Activated T-cell treated with anti-CD3 and anti-CD28 coated beads, Interleukin-2, amount 50 U/mL, for 4 hours (primary cell): Measurements from ENCODE around the gene PDIA5. TPM values are rescaled to one million over a fixed set of nuclear protein-coding genes. Genes with fewer than 3 reads are reported as not detected.

Experiments used
- ATAC-seq, 2 donors: fragments of 200-7000 bp; cut with Tn5 transposase; one replicate each; pipeline ENCODE4 v1.10.0; 2021
- DNase-seq: peaks from one replicate; pipeline ENCODE4 v3.0.0-alpha.2; 2020
- H3K27me3 Mint-ChIP-seq: one replicate; pipeline ENCODE4 v1.8.0; 2021; ENCODE audit warnings: low read depth, mixed read lengths
- H3K36me3 Mint-ChIP-seq: one replicate; pipeline ENCODE4 v1.8.0; 2022; ENCODE audit warnings: mixed read lengths; ENCODE audit not compliant: insufficient read depth
- H3K4me1 Mint-ChIP-seq: one replicate; pipeline ENCODE4 v1.8.0; 2021; ENCODE audit warnings: low read depth, mixed read lengths
- H3K4me3 Mint-ChIP-seq: one replicate; pipeline ENCODE4 v1.8.0; 2021; ENCODE audit warnings: mild to moderate bottlenecking, moderate library complexity, mixed read lengths
- H3K9me3 Mint-ChIP-seq: one replicate; pipeline ENCODE4 v1.8.0; 2021; ENCODE audit warnings: mixed read lengths
- total RNA-seq, 3 donors: library from RNA; stranded (reverse); gene quantifications; one replicate each; pipeline ENCODE4 v1.2.1, GENCODE V29; 2021

The PDIA5 gene
- total RNA-seq, 3 donors from 2014 or later, result 29.6 to 35.3 (median 33.1) TPM

DNA sequence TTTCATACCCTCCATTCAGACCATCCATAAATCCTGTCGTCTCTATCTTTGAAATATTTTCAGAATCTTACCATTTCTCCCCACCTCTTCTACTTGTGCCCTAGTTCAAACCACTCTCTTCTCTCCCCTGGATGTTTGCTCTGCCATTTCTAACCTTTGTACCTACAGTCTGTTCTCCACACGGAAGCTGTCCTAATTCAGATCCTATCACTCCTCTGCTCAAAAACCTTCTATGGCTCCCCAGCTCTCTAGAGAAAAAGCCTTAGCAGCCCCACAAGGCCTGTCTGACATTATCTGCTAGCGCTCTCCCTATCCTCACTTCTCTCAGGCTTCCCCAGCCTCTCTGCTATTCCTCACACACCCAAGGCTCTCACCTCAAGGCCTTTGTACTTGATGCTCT is 34.8 kb upstream of the PDIA5 start:
- peaks cover 8% of the 10 kb centered on the region for H3K4me1 Mint-ChIP-seq
- H3K27me3 Mint-ChIP-seq, result peaks cover 49% of the 10 kb centered on the region
- ATAC-seq (no peak), DNase-seq (no peak)
- no peak overlapping the region for H3K4me3 Mint-ChIP-seq
- H3K36me3 Mint-ChIP-seq, result no peaks in the 10 kb centered on the region
- H3K9me3 Mint-ChIP-seq, result no peaks in the 10 kb centered on the region

DNA sequence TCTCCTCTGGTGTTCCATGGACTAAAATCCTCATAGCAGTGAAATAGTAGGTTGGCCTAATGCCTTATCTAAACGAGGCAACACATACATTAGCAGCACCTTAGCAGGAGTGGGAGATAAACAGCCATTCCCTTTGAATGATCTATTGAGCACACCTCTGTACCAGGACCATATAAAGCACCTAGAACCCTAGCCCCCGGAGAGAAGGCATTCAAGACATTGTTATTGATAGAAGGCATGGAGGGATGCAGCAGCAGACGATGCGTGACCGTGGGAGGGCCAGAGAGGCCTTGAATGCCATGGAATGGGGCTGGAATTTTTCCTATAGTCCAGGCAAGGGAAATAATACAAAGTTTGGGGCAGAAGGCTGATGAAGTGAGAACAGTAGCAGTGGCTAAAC is 32.7 kb upstream of the PDIA5 start:
- Mint-ChIP-seq H3K9me3 (no peaks in the 10 kb centered on the region), H3K36me3 (no peaks in the 10 kb centered on the region), H3K4me1 (no peaks in the 10 kb centered on the region), H3K4me3 (no peak overlapping the region), H3K27me3 (peaks cover 45% of the 10 kb centered on the region)
- DNase-seq (no peak), ATAC-seq (no peak)

DNA sequence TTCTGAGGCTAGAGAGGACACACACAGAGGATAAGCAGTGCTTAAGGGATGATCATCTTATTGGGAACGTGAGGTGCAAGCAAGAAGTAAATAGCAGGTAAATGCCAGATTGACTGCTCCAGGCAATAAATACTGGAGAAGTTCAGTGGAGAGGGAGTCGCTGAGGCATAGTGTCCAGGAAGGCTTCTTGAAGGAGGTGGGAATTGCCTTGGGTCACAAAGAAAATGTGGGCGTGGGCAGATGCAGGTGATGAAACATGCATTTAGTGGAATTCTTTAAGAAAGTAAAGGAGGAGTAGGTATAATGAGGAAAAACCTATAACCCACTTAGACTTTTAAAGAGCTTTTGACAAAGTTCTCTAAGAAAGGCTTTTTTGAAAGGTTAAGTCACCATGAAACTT is 31.8 kb upstream of the PDIA5 start:
- DNase-seq (no peak), ATAC-seq (no peak)
- peaks cover 39% of the 10 kb centered on the region for H3K27me3 Mint-ChIP-seq
- H3K9me3 Mint-ChIP-seq, result no peaks in the 10 kb centered on the region
- H3K36me3 Mint-ChIP-seq, result no peaks in the 10 kb centered on the region
- no peaks in the 10 kb centered on the region for H3K4me1 Mint-ChIP-seq
- H3K4me3 Mint-ChIP-seq, result no peak overlapping the region

DNA sequence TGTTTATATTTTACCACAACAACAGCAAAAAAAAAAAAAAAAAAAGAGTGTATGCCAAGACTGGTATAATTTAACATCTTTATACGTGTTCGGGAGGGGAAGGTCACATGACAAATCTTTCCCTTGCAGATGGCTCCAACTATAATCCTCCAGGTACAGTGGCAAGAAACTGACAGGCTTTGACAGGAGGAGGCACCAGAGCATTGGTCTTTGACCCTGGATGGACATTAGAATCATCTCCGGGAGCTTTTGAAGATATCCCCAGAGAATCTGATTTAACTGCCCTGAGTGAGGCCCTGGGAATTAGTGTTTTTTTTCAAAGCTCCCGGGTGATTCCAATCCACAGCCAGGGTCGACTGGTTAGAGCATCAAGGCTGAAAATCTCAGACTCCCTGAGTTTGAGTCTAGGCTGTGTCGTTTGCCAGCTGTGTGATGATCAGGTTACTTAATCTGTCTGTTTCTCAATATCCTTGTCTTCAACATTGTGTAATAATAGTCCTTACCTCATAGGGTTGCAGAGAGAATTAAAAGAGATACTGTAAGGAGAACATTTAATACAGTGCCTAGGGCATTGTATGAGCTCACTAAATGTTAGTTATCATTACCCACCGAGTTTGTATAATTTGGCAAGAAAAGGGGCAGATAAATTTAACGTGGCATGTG is 30.3 kb upstream of the PDIA5 start:
- Mint-ChIP-seq H3K4me3 (no peak overlapping the region), H3K27me3 (peaks cover 47% of the 10 kb centered on the region), H3K36me3 (no peaks in the 10 kb centered on the region), H3K9me3 (no peaks in the 10 kb centered on the region), H3K4me1 (no peaks in the 10 kb centered on the region)
- ATAC-seq (no peak), DNase-seq (no peak)

DNA sequence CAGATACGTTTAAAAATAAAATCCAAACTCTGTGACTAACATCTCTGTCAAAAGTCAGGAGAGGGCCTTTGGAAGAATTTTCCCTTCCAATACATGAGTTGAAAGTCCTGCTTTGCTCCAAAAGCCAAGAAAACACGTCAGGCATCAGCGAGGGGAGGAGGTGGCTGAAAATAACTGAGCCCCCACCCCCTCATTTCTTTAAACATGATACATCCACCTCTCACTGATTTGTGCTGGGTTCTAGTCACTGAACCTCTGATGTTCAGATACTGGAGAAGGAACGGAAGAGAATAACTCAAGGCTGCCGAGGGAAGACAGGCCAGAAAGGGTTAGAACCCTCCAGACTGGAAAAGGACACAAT is 29.8 kb upstream of the PDIA5 start:
- DNase-seq (no peak), ATAC-seq (no peak)
- Mint-ChIP-seq H3K27me3 (peaks cover 51% of the 10 kb centered on the region), H3K4me1 (no peaks in the 10 kb centered on the region), H3K36me3 (no peaks in the 10 kb centered on the region), H3K4me3 (no peak overlapping the region), H3K9me3 (no peaks in the 10 kb centered on the region)

DNA sequence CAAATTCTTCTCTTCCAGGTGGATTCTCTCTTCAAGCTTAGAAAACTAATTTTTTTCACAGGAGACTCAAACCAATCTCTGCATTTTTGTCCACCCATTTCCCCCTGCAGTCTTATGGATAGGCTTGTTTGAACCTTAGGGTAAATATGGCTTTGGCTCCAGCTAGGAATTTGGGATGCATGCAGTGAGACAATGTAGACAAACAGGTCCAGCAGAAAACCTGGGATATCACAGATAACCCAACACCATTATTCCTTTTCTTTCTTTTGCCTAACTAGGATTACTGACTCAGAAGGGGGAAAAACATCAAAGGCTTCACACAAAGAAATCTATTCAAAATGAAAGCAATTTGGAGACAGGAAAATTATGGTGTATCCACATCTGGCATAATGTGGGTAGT is 28.1 kb upstream of the PDIA5 start:
- Mint-ChIP-seq H3K36me3 (no peaks in the 10 kb centered on the region), H3K4me1 (no peaks in the 10 kb centered on the region), H3K27me3 (peaks cover 51% of the 10 kb centered on the region), H3K4me3 (no peak overlapping the region), H3K9me3 (no peaks in the 10 kb centered on the region)
- ATAC-seq (no peak), DNase-seq (no peak)

DNA sequence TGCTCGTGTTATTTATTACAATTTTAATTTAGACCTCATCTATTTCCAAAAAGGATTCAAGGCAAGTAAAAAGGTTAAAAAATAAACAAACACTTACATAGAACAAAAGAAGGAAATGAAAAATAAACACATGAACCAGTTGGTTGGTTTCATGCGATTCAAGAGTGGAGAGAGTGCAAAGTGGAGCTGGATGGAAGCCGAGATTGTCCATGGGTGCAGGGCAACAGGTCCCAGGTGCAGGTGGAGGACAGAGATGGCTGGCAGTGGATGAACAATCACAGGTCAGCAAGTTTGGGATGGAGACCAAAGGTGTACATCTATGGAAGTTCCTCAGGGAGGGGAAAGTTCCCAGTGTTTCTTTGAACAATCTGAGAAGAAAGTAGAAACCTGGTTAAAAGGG is 27.6 kb upstream of the PDIA5 start:
- Mint-ChIP-seq H3K27me3 (peaks cover 52% of the 10 kb centered on the region), H3K36me3 (no peaks in the 10 kb centered on the region), H3K4me3 (no peak overlapping the region), H3K4me1 (no peaks in the 10 kb centered on the region), H3K9me3 (no peaks in the 10 kb centered on the region)
- ATAC-seq, result no peak
- DNase-seq, result no peak

DNA sequence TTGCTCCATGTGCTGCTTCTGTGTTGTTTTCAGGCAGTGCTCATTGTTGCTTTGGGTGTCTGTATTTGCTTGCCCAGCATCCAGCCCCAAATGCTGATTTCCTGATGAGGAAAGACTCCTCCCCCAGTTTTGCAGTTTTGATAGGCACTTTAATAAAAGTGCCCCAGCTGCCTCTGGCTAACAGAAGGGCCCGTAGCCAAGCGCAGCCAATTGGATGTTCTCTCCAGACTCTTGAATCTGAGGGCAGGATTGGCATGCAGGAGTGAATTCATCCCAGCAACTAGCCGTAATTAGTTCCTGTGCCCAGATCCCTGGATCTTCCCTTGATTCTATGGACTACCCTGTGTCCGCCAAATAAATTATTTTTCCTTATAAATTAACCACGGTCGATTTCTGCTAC is 24.4 kb upstream of the PDIA5 start:
- DNase-seq (no peak), ATAC-seq (no peak)
- H3K36me3 Mint-ChIP-seq, result no peaks in the 10 kb centered on the region
- peaks cover 39% of the 10 kb centered on the region for H3K27me3 Mint-ChIP-seq
- no peak overlapping the region for H3K4me3 Mint-ChIP-seq
- H3K4me1 Mint-ChIP-seq, result no peaks in the 10 kb centered on the region
- H3K9me3 Mint-ChIP-seq, result no peaks in the 10 kb centered on the region

DNA sequence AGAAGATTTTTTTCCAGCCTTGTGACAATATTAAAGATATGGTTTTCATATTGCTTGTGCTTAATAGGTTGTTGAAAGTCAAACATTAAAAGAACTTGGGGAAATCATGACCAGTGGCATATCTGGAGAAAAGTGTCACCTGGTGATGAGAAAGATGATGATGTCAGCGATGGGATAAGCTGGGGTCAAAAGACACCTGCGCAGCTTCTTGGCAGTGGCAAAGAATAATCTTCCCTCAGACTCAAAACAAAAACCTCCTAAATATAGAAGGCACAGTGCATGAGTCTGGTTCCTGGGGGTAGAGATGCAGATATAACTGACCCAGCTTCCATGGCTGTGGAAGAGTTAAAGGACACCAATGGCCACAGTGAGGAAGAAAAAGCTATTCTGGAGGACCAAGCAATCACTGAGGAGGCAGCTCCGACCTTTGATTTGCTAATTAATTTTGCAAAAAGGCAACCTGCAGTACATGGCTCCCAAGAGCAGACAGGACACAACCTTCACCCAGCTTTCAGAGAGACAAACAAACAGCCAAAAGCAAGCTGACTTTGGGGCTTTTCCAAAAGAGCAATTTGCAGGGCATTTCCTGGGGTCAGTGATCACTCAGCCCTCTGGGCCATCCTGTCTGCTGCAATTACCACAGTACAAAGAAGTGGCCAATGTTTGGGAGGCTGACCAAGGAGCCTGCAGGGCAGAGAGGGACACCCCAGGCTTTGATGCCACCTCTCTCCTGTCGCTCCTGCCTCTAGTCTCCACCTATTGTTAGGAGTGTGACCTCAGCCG is 21.7 kb upstream of the PDIA5 start:
- Mint-ChIP-seq H3K9me3 (no peaks in the 10 kb centered on the region), H3K4me3 (no peak overlapping the region), H3K4me1 (no peaks in the 10 kb centered on the region), H3K36me3 (no peaks in the 10 kb centered on the region), H3K27me3 (peaks cover 29% of the 10 kb centered on the region)
- ATAC-seq, result no peak
- DNase-seq, result no peak

DNA sequence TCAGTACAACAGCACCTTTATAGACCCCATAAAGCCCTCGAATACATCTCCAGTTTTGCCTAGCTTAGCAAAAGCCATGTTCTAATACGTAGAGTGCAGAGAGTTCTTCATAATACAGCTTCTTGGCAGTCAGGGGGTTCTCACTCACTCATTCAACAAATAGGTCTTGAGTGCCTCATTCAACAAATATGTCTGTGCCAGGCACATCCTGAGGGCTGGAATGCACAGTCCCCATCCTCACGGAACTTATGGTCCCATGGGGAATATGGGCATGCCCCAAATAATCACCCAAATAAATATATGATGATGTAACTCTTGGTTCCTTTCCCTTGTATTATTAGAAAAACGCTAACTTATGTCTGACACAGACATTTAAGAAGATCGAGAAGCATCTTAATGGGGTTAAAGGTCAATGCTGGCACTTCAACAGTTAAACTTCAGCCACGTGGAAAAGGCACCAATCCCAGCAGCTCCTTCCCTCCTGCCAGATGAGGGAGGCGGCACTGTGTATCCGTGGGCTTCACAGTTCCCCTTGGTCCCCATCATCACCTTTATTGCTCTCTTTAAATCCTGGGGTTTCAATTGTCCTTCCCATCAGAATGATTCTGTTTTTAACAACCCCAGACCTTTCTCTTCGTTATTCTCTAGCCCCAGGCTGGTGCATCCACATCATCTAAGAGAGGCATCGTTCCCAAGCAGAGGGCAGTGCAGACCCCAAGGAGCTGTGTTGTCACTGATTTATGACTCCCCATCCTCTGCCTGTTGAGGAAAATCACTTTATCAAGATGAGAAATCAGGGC is 20.4 kb upstream of the PDIA5 start:
- no peak for ATAC-seq
- peaks cover 20% of the 10 kb centered on the region for H3K27me3 Mint-ChIP-seq
- H3K4me3 Mint-ChIP-seq, result no peak overlapping the region
- DNase-seq, result no peak
- no peaks in the 10 kb centered on the region for H3K36me3 Mint-ChIP-seq
- H3K4me1 Mint-ChIP-seq, result no peaks in the 10 kb centered on the region
- H3K9me3 Mint-ChIP-seq, result no peaks in the 10 kb centered on the region

DNA sequence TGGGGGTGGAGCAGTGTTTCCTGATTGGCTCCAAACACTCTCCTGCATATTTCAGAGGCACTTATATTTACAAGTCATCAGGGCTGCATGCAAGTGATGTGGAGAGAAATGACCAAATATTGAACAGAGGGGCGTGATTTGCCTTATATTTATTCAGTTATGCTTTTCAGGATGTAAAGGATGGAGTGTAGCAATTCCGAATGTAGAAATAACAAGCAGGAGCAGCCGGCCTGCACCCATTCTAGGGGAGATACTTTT is 19.8 kb upstream of the PDIA5 start:
- H3K4me1 Mint-ChIP-seq, result no peaks in the 10 kb centered on the region
- DNase-seq, result no peak
- no peak overlapping the region for H3K4me3 Mint-ChIP-seq
- H3K27me3 Mint-ChIP-seq, result peaks cover 16% of the 10 kb centered on the region
- ATAC-seq, result no peak
- no peaks in the 10 kb centered on the region for H3K36me3 Mint-ChIP-seq
- no peaks in the 10 kb centered on the region for H3K9me3 Mint-ChIP-seq

DNA sequence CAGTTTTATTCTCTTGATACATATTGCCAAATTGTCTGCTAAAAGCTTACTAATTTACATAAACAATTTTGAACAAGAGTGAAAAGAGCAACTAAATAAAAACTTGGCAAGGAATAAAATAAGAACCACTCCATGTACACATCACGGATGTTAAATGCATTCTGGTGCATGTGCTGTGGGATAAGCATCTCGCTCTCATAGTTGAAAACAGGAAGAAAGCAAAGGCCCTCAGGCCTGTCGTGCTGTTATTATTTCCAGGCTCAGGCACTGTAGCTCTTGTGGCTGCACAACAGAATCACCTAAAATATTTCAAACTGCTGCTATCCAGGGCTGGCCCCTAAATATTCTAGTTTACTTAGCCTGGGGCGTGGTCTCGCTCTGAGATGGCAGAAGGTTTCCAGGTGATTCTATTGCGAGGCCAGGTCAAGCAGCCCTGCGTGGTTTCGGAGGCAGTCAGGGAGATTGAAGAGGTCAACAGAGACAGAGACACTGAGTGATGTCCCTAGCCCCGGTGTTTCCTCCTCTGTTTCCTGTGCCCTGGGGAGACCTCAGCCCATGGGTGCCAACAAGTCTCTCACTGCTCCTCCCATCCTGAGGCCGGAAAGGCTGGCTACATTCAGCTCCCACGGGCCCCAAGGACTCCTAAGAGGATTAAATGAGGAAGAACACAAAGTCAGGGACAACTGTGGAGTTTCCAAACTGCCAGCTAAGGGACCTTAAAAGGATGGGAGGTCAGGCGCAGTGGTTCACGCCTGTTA is 18.2 kb upstream of the PDIA5 start:
- Mint-ChIP-seq H3K4me1 (no peaks in the 10 kb centered on the region), H3K36me3 (no peaks in the 10 kb centered on the region), H3K27me3 (peaks cover 11% of the 10 kb centered on the region), H3K9me3 (no peaks in the 10 kb centered on the region), H3K4me3 (no peak overlapping the region)
- no peak for ATAC-seq
- no peak for DNase-seq

DNA sequence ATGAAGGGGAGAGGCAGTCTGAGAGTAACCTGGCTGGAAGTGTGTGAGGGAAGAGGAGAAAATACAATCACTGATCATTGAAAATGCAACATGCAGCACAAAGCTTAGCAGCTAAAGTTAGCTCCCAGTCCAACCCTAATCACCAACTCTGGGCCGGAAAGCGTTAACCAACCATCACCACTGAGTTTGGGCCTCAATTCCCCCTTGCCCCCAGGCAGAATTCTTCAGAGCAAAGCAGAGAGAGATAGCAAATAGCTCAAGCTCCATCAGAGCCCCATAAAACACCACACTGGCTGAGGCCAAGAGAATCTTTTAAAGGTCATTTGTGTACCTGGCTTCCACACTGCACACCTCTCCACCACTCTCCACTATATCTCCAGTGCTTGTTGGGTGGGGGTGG is 16.2 kb upstream of the PDIA5 start:
- no peak for ATAC-seq
- no peaks in the 10 kb centered on the region for H3K4me1 Mint-ChIP-seq
- H3K27me3 Mint-ChIP-seq, result peaks cover 6% of the 10 kb centered on the region
- no peak for DNase-seq
- H3K36me3 Mint-ChIP-seq, result no peaks in the 10 kb centered on the region
- H3K9me3 Mint-ChIP-seq, result no peaks in the 10 kb centered on the region
- H3K4me3 Mint-ChIP-seq, result no peak overlapping the region

DNA sequence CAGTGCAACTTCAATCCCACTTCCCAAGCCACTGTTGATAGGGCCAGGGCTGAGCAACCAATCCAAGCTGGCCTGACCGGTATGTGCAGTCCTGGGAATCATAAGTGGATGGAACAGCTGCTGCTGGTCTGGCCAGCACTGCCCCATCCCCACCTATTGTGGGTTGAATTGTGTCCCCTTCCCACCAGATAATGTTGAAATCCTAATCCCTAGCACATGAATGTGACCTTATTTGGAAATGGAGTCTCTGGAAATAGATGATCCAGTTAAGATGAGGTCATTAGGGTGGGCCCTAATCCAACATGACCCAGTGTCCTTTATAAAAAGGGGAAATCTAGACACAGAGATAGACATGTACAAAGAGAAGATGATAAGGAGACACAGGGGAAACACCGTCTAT is 13.7 kb upstream of the PDIA5 start:
- peaks cover 6% of the 10 kb centered on the region for H3K27me3 Mint-ChIP-seq
- no peak overlapping the region for H3K4me3 Mint-ChIP-seq
- no peak for DNase-seq
- ATAC-seq, result no peak
- no peaks in the 10 kb centered on the region for H3K9me3 Mint-ChIP-seq
- H3K36me3 Mint-ChIP-seq, result no peaks in the 10 kb centered on the region
- H3K4me1 Mint-ChIP-seq, result no peaks in the 10 kb centered on the region
